Hematopoietic multipotent progenitor cell treated with erythropoietin and hydrocortisone succinate and interleukin-3 and kit ligand, for 8 days (in vitro differentiated cells): Measurements from ENCODE around the gene RCSD1.

Source experiments
- DNase-seq: peaks from one replicate; pipeline ENCODE4 v3.0.0-alpha.2; 2015

The RCSD1 gene

GRCh38 chr1:167750641-167751040 is 120.6 kb downstream of the RCSD1 start:
- DNase-seq: no peak

GRCh38 chr1:167751676-167752075 is 121.6 kb downstream of the RCSD1 start:
- DNase-seq: no peak

DNA sequence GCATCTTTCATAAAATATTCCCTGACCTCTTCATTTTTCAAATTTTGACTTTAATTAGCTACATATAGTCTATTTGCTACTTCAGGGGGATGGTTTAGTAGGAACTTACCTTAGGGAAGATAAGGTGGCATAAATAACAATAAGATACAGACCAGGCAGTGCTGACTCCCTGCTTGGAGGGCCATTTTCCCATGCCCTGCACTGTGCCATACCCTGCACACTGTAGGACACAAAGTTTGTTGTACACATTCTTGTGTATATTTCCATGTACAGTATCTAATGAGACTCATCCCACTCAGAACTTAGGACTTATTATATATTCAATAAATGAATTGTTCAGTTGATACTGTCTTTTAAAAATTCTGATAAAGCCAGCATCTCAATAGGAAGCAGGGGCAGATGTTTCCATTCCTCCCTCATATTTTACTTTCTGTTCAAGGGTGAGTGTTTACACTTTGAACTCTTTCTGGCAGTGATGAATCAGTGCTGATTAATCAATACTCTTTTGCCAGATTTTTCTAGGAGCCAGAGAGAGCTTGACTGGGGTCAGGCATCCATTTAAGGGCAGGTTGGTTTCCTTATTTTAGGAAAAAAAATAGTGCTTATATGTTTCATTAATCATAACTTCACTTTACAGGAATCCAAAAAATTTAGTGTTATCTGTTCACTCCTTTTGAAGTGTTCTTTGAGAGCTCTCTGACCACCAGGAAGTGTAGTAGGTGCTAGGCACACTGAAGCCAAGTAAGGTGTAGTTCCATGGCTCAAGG is 122.4 kb downstream of the RCSD1 start:
- no peak for DNase-seq

DNA sequence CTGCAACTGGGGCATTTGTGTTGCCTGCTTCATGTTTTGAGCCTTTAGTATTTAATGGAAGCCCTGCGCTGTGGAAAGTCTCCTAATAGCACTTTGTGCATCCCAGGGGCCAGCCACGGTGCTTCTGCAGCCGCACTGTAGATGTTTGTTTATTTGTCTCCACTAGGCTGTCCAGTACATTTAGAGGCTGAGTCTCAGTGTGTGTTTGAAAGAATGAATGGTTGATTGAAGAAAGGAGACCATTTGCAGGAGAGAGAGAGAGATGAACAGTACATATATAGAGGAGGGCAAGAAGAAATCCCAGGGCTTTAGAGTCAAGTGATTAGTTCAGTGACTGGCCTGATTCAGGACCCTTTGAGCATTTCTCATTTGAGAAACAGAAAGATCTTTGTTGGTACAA is 125.6 kb downstream of the RCSD1 start:
- no peak for DNase-seq
